HEK293 (cell line): ENCODE data around the gene SYNDIG1.

Experiments
- CTCF ChIA-PET: fragments of 350-600 bp; formaldehyde crosslinking; extraction: SDS; loops from one replicate; lab custom pipeline; 2021; ENCODE audit warnings: antibody characterized with exemption; lab: Yijun Ruan, JAX
- POLR2A ChIA-PET: fragments of 300-600 bp; formaldehyde crosslinking; extraction: SDS; loops from one replicate; lab custom pipeline; 2020; ENCODE audit warnings: antibody characterized with exemption, inconsistent platforms; lab: Yijun Ruan, JAX
- H3K27ac ChIP-seq: fragments of 200-500 bp; sonication (Bioruptor generic); 2 replicates; pipeline ENCODE4 v1.5.1; 2014; ENCODE audit warnings: low read depth, low read length, control low read depth, inconsistent platforms; ENCODE audit errors: extremely low read depth
- H3K36me3 ChIP-seq, 2 experiments: fragments of 200-500 bp in 1 of 2; sonication (Bioruptor generic) in 1 of 2; 1 replicate in 1 of 2; 2 replicates in 1 of 2; pipeline ENCODE4 v1.5.1; 2014 to 2017; ENCODE audit warnings: inconsistent platforms in 2 of 2, low read length in 2 of 2; ENCODE audit not compliant: control insufficient read depth in 2 of 2, insufficient read depth in 1 of 2
- H3K4me1 ChIP-seq: fragments of 200-500 bp; sonication (Bioruptor generic); 2 replicates; pipeline ENCODE4 v1.5.1; 2014; ENCODE audit warnings: mild to moderate bottlenecking, low read length, inconsistent platforms; ENCODE audit not compliant: control insufficient read depth, insufficient read depth
- H3K4me3 ChIP-seq: 2 replicates; pipeline ENCODE4 v1.5.1; 2011; ENCODE audit warnings: low read depth, mild to moderate bottlenecking, control low read depth, low read length, moderate library complexity
- H3K9me3 ChIP-seq: fragments of 200-500 bp; sonication (Bioruptor generic); 2 replicates; pipeline ENCODE4 v1.5.1; 2014; ENCODE audit warnings: low read depth, low read length, inconsistent platforms; ENCODE audit not compliant: control insufficient read depth, insufficient read depth
- BCL11B ChIP-seq: fragments of 450-650 bp; formaldehyde crosslinking; IDR thresholded peaks from 2 replicates; pipeline ENCODE4 v1.5.1; 2016; ENCODE audit warnings: low read depth, missing biosample characterization, missing genetic modification characterization
- KLF7 ChIP-seq: fragments of 450-650 bp; formaldehyde crosslinking; IDR thresholded peaks from 2 replicates; pipeline ENCODE4 v1.5.1; 2016; ENCODE audit warnings: missing biosample characterization, missing genetic modification characterization, borderline replicate concordance
- REST ChIP-seq: fragments of 450-650 bp; formaldehyde crosslinking; IDR thresholded peaks from 2 replicates; pipeline ENCODE4 v1.5.1; 2016; ENCODE audit warnings: missing biosample characterization, missing genetic modification characterization
- SCRT2 ChIP-seq: fragments of 450-650 bp; formaldehyde crosslinking; IDR thresholded peaks from 2 replicates; pipeline ENCODE4 v1.5.1; 2016; ENCODE audit warnings: missing biosample characterization, missing genetic modification characterization
- ZIC2 ChIP-seq: fragments of 450-650 bp; formaldehyde crosslinking; IDR thresholded peaks from 2 replicates; pipeline ENCODE4 v1.5.1; 2016; ENCODE audit warnings: missing biosample characterization, missing genetic modification characterization
- ZNF112 ChIP-seq: fragments of 450-650 bp; formaldehyde crosslinking; IDR thresholded peaks from 2 replicates; pipeline ENCODE4 v1.5.0; 2017; ENCODE audit warnings: missing biosample characterization, missing genetic modification characterization
- ZNF133 ChIP-seq: fragments of 450-650 bp; formaldehyde crosslinking; IDR thresholded peaks from 2 replicates; pipeline ENCODE4 v1.5.1; 2016; ENCODE audit warnings: missing biosample characterization, missing genetic modification characterization
- ZNF148 ChIP-seq: fragments of 450-650 bp; formaldehyde crosslinking; IDR thresholded peaks from 2 replicates; pipeline ENCODE4 v1.5.0; 2017; ENCODE audit warnings: missing biosample characterization, missing genetic modification characterization, borderline replicate concordance
- ZNF184 ChIP-seq: fragments of 450-650 bp; IDR thresholded peaks from 2 replicates; pipeline ENCODE4 v1.5.1; 2018; ENCODE audit warnings: missing biosample characterization, mild to moderate bottlenecking, missing genetic modification characterization
- ZNF2 ChIP-seq: fragments of 450-650 bp; formaldehyde crosslinking; IDR thresholded peaks from 2 replicates; pipeline ENCODE4 v1.5.1; 2016; ENCODE audit warnings: missing biosample characterization, missing genetic modification characterization
- ZNF239 ChIP-seq: fragments of 450-650 bp; formaldehyde crosslinking; IDR thresholded peaks from 2 replicates; pipeline ENCODE4 v1.5.1; 2016; ENCODE audit warnings: missing biosample characterization, missing genetic modification characterization
- ZNF391 ChIP-seq: fragments of 450-650 bp; formaldehyde crosslinking; IDR thresholded peaks from 2 replicates; pipeline ENCODE4 v1.5.1; 2016; ENCODE audit warnings: low read depth, missing biosample characterization, missing genetic modification characterization, borderline replicate concordance
- ZNF473 ChIP-seq: fragments of 450-650 bp; formaldehyde crosslinking; IDR thresholded peaks from 2 replicates; pipeline ENCODE4 v1.5.1; 2017; ENCODE audit warnings: missing biosample characterization, missing genetic modification characterization
- ZNF514 ChIP-seq: fragments of 450-650 bp; formaldehyde crosslinking; IDR thresholded peaks from 2 replicates; pipeline ENCODE4 v1.5.1; 2016; ENCODE audit warnings: missing biosample characterization, missing genetic modification characterization
- ZNF548 ChIP-seq: fragments of 450-650 bp; formaldehyde crosslinking; IDR thresholded peaks from 2 replicates; pipeline ENCODE4 v1.5.1; 2016; ENCODE audit warnings: missing biosample characterization, missing genetic modification characterization
- ZNF623 ChIP-seq: fragments of 450-650 bp; formaldehyde crosslinking; IDR thresholded peaks from 2 replicates; pipeline ENCODE4 v1.5.1; 2016; ENCODE audit warnings: missing biosample characterization, missing genetic modification characterization
- ZNF654 ChIP-seq: fragments of 450-650 bp; formaldehyde crosslinking; IDR thresholded peaks from 2 replicates; pipeline ENCODE4 v1.5.1; 2016; ENCODE audit warnings: low read depth, missing biosample characterization, missing genetic modification characterization
- ZNF768 ChIP-seq: fragments of 450-650 bp; formaldehyde crosslinking; IDR thresholded peaks from 2 replicates; pipeline ENCODE4 v1.5.1; 2018; ENCODE audit warnings: missing biosample characterization, mild to moderate bottlenecking, missing genetic modification characterization
- ZNF837 ChIP-seq: fragments of 450-650 bp; formaldehyde crosslinking; IDR thresholded peaks from 2 replicates; pipeline ENCODE4 v1.5.1; 2016; ENCODE audit warnings: missing biosample characterization, missing genetic modification characterization
- ZSCAN16 ChIP-seq: fragments of 450-650 bp; formaldehyde crosslinking; IDR thresholded peaks from 2 replicates; pipeline ENCODE4 v1.5.1; 2016; ENCODE audit warnings: missing biosample characterization, missing genetic modification characterization
- ZSCAN5A ChIP-seq: fragments of 450-650 bp; formaldehyde crosslinking; IDR thresholded peaks from 2 replicates; pipeline ENCODE4 v1.5.1; 2016; ENCODE audit warnings: missing biosample characterization, missing genetic modification characterization

Gene SYNDIG1

GRCh38 chr20:24492031-24492607 lies 22.7 kb downstream of the SYNDIG1 start (continued):
- TF ChIP-seq ZNF133 (no peak), ZNF391 (tag by site-specific recombination) (no peak), REST (tag by site-specific recombination) (no peak), ZNF239 (tag by site-specific recombination) (no peak), ZIC2 (tag by site-specific recombination) (0 out of 2 replicates have a peak, but pooled peaks have one; percentile 16)
- TF ChIP-seq, all 188 proteins: peak for 3

- no peak for TF ChIP-seq ZNF623 (tag by site-specific recombination)
- no peak for TF ChIP-seq ZSCAN16 (tag by site-specific recombination)
- TF ChIP-seq ZNF768, result no peak
- no peak for TF ChIP-seq ZNF184 (tag by site-specific recombination)
- no peak for TF ChIP-seq ZNF837 (tag by site-specific recombination)
- no peak for TF ChIP-seq REST (tag by site-specific recombination)
- no peak for TF ChIP-seq ZNF514 (tag by site-specific recombination)
- TF ChIP-seq KLF7 (tag by site-specific recombination), result no peak
- no peak for TF ChIP-seq ZNF654
- TF ChIP-seq ZNF112 (tag by site-specific recombination), result no peak
- no peak for TF ChIP-seq ZNF548 (tag by site-specific recombination)
- TF ChIP-seq BCL11B (tag by site-specific recombination), result no peak
- TF ChIP-seq ZNF148 (tag by site-specific recombination), result no peak
- no peak for TF ChIP-seq ZNF2 (tag by site-specific recombination)
- TF ChIP-seq ZSCAN5A (tag by site-specific recombination), result no peak
- no peak for TF ChIP-seq ZNF473 (tag by site-specific recombination)
- no peak for TF ChIP-seq SCRT2 (tag by site-specific recombination)
- Histone ChIP-seq H3K4me3 (no peak overlapping the region), H3K36me3 (peaks cover 0 to 18% of the 10 kb centered on the region in 2 experiments; a peak in 2 of 3 replicates), H3K9me3 (no peaks in the 10 kb centered on the region), H3K4me1 (no peaks in the 10 kb centered on the region), H3K27ac (no peak overlapping the region)
- POLR2A ChIA-PET, result no interaction called here
- CTCF ChIA-PET, result no interaction called here
Observed at GRCh38 chr20:24492698-24493097, 23.3 kb downstream of the SYNDIG1 start.
